Epithelial cell of esophagus (primary cell): ENCODE measurements around the gene MLX.

Experiments used
- DNase-seq: peaks from one replicate; pipeline ENCODE4 v3.0.0; 2010; ENCODE audit warnings: low read depth
- H3K4me3 ChIP-seq: 2 replicates; pipeline ENCODE4 v1.5.1; 2011; ENCODE audit warnings: mild to moderate bottlenecking, low read length, control low read depth
- TF ChIP-seq, protein P1 (sequence below): IDR thresholded peaks from 2 replicates; pipeline ENCODE4 v1.5.1; 2011; ENCODE audit warnings: low read depth, mild to moderate bottlenecking, low read length, control low read depth, inconsistent platforms; ENCODE audit not compliant: insufficient read depth; ENCODE audit errors: missing control alignments

The MLX gene

DNA sequence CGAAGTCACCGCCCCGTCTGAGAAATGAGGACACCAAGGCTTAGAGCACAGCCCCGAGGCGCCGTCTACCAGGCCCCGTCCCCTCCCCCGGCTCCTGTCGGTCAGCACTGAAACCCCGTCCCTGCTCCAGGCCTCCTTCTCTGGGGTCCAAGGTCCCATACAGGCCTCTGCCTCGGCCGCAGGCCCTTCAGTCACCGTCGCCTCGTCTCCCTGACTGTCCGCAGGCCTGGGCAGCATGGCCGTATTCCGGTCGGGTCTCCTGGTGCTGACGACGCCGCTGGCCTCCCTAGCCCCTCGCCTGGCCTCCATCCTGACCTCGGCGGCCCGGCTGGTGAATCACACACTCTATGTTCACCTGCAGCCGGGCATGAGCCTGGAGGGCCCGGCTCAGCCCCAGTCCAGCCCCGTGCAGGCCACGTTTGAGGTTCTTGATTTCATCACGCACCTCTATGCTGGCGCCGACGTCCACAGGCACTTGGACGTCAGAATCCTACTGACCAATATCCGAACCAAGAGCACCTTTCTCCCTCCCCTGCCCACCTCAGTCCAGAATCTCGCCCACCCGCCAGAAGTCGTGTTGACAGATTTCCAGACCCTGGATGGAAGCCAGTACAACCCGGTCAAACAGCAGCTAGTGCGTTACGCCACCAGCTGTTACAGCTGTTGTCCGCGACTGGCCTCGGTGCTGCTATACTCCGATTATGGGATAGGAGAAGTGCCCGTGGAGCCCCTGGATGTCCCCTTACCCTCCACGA, 4.3 kb upstream of the MLX start:
- DNase-seq, result peak; percentile 21
- peak overlapping the region; percentile 97 for H3K4me3 ChIP-seq
- TF ChIP-seq, protein P1, sequence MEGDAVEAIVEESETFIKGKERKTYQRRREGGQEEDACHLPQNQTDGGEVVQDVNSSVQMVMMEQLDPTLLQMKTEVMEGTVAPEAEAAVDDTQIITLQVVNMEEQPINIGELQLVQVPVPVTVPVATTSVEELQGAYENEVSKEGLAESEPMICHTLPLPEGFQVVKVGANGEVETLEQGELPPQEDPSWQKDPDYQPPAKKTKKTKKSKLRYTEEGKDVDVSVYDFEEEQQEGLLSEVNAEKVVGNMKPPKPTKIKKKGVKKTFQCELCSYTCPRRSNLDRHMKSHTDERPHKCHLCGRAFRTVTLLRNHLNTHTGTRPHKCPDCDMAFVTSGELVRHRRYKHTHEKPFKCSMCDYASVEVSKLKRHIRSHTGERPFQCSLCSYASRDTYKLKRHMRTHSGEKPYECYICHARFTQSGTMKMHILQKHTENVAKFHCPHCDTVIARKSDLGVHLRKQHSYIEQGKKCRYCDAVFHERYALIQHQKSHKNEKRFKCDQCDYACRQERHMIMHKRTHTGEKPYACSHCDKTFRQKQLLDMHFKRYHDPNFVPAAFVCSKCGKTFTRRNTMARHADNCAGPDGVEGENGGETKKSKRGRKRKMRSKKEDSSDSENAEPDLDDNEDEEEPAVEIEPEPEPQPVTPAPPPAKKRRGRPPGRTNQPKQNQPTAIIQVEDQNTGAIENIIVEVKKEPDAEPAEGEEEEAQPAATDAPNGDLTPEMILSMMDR, result no peak

- peak overlapping the region; percentile 97 for H3K4me3 ChIP-seq
- TF ChIP-seq, protein P1, result no peak
- DNase-seq, result no peak
Observed at GRCh38 chr17:42563143-42563509, 3.8 kb upstream of the MLX start.

GRCh38 chr17:42563543-42563942, 3.4 kb upstream of the MLX start:
- TF ChIP-seq, protein P1, result peak; percentile 17
- peak overlapping the region; percentile 97 for H3K4me3 ChIP-seq

GRCh38 chr17:42563950-42564349, 3.0 kb upstream of the MLX start:
- no peak for DNase-seq
- TF ChIP-seq, protein P1, result no peak
- H3K4me3 ChIP-seq, result no peak overlapping the region

More at GRCh38 chr17:42563543-42563942, 3.4 kb upstream of the MLX start:
- peak; percentile 60 for DNase-seq

DNA sequence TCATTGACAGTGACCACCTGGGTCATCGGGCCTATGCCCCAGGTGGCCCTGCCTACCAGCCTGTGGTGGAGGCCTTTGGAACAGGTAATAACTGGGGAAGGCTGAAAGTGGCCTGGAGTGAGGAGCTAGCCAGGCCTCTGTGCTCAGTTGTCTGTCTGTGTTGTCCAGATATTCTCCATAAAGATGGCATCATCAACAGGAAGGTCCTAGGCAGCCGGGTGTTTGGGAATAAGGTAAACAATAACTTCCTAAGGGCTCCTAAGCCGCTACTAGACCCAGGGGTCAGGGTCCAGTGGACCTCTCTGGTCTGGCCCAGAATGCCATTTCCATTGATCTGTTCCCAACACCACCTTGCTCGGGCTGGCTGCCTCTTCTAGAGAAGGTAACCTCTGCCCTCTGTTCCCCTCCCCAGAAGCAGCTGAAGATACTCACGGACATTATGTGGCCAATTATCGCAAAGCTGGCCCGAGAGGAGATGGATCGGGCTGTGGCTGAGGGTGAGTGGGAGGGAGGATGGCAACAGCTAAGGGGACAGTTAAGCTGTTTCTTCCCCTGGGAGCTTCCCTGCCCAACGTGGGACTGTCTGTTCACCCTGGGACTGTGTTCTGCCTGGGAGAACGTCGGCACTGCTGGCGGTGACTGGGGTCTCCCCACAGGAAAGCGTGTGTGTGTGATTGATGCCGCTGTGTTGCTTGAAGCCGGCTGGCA, 1.9 kb upstream of the MLX start:
- DNase-seq, result no peak
- TF ChIP-seq, protein P1, result no peak
- H3K4me3 ChIP-seq, result no peak overlapping the region

GRCh38 chr17:42565523-42566214, 1.2 kb upstream of the MLX start:
- no peak overlapping the region for H3K4me3 ChIP-seq
- TF ChIP-seq, protein P1, result no peak
- DNase-seq, result no peak
